SJCRH30 (cell line): ENCODE measurements around the gene SEPTIN12. TPM values are rescaled to one million over a fixed set of nuclear protein-coding genes. Genes with fewer than 3 reads are reported as not detected.

Experiments used
- DNase-seq, 2 experiments: peaks; one replicate each; pipeline ENCODE4 v3.0.0-alpha.2; 2015 to 2020
- H3K27ac ChIP-seq: fragments of 250-450 bp; sonication (Bioruptor Pico); 2 replicates; pipeline ENCODE4 v1.5.1; 2020; ENCODE audit warnings: mild to moderate bottlenecking, moderate library complexity
- H3K27me3 ChIP-seq: fragments of 250-450 bp; sonication (Bioruptor Pico); 2 replicates; pipeline ENCODE4 v1.5.1; 2020; ENCODE audit warnings: mild to moderate bottlenecking, moderate library complexity
- H3K36me3 ChIP-seq: fragments of 250-450 bp; sonication (Bioruptor Pico); 2 replicates; pipeline ENCODE4 v1.5.1; 2020; ENCODE audit warnings: mild to moderate bottlenecking, moderate library complexity
- H3K4me1 ChIP-seq: fragments of 250-450 bp; sonication (Bioruptor Pico); 2 replicates; pipeline ENCODE4 v1.5.1; 2020; ENCODE audit warnings: mild to moderate bottlenecking, moderate library complexity
- H3K4me3 ChIP-seq: fragments of 250-450 bp; sonication (Bioruptor Pico); 2 replicates; pipeline ENCODE4 v1.5.1; 2020; ENCODE audit warnings: mild to moderate bottlenecking, moderate library complexity
- H3K9me3 ChIP-seq: fragments of 250-450 bp; sonication (Bioruptor Pico); replicated peaks from 2 replicates; pipeline ENCODE4 v1.5.1; 2020; ENCODE audit warnings: mild to moderate bottlenecking, moderate library complexity
- total RNA-seq: library from RNA; depleted of rRNA; stranded (reverse); fragments of >200 nt; shearing (Covaris generic); gene quantifications from 2 replicates; pipeline ENCODE4 v1.2.3, GENCODE V29; 2014

The SEPTIN12 gene
- total RNA-seq, 1 experiment from 2014 or later, result not detected

DNA sequence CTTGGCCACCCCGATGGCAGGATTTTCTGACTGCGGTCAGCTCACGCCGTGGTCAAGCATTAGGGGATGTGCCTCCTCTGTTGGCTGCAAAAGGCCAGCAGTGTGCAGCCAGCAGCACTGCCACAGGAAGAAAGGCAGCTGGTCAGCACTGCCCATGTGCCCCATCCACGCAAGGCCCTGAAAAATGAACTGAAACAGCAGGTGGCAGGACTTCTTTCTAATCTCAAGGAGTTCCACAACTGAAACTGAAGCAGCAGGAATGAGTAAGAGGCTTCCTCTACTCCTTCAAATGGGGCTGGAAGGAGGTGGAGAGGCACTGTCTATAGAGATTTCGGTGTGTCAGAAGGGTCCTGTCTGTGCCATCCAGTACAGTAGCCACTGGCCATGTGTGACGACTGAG lies 24.4 kb downstream of the SEPTIN12 start:
- Histone ChIP-seq H3K36me3 (peaks cover 3% of the 10 kb centered on the region; the same call in 1 of the 2 replicates), H3K4me1 (no peaks in the 10 kb centered on the region), H3K9me3 (no peaks in the 10 kb centered on the region), H3K27me3 (no peaks in the 10 kb centered on the region), H3K4me3 (no peak overlapping the region), H3K27ac (no peak overlapping the region)
- no peak for DNase-seq

GRCh38 chr16:4762205-4762604 lies 25.9 kb downstream of the SEPTIN12 start:
- Histone ChIP-seq H3K4me3 (no peak overlapping the region), H3K27me3 (no peaks in the 10 kb centered on the region), H3K9me3 (no peaks in the 10 kb centered on the region), H3K36me3 (peaks cover 3% of the 10 kb centered on the region; the same call in 1 of the 2 replicates), H3K4me1 (no peaks in the 10 kb centered on the region), H3K27ac (no peak overlapping the region)
- no peak for DNase-seq

GRCh38 chr16:4760221-4760910 lies 27.8 kb downstream of the SEPTIN12 start:
- Histone ChIP-seq H3K9me3 (0 out of 2 replicates have a peak, but pooled peaks cover 2% of the 10 kb centered on the region), H3K36me3 (peaks cover 16% of the 10 kb centered on the region), H3K27ac (no peak overlapping the region), H3K4me1 (no peaks in the 10 kb centered on the region), H3K4me3 (no peak overlapping the region), H3K27me3 (no peaks in the 10 kb centered on the region)
- DNase-seq, result no peak

- H3K36me3 ChIP-seq, result peaks cover 25% of the 10 kb centered on the region
- H3K4me3 ChIP-seq, result no peak overlapping the region
- no peaks in the 10 kb centered on the region for H3K4me1 ChIP-seq
- 0 out of 2 replicates have a peak, but pooled peaks cover 2% of the 10 kb centered on the region for H3K9me3 ChIP-seq
- H3K27me3 ChIP-seq, result no peaks in the 10 kb centered on the region
- DNase-seq, result no peak
- no peak overlapping the region for H3K27ac ChIP-seq
These were observed 32.5 kb downstream of the SEPTIN12 start for GRCh38 chr16:4755687-4756086.

DNA sequence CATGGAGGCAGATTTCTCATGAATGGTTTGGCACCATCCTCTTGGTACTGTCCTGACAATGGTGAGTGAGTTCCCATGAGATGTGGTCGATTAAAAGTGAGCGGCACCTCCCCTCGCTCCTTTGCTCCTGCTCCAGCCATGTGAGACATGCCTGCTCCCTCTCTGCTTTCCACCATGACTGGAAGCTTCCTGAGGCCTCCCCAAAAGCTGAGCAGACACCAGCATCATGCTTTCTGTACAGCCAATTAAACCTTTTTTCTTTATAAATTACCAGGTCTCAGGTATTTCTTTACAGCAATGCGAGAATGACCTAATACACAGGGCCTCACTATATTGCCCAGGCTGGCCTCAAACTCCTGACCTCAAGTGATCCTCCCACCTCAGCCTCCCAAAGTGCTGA lies 33.3 kb downstream of the SEPTIN12 start:
- Histone ChIP-seq H3K9me3 (0 out of 2 replicates have a peak, but pooled peaks cover 2% of the 10 kb centered on the region), H3K4me3 (no peak overlapping the region), H3K27me3 (no peaks in the 10 kb centered on the region), H3K27ac (no peak overlapping the region), H3K4me1 (no peaks in the 10 kb centered on the region), H3K36me3 (peaks cover 25% of the 10 kb centered on the region)
- no peak for DNase-seq

DNA sequence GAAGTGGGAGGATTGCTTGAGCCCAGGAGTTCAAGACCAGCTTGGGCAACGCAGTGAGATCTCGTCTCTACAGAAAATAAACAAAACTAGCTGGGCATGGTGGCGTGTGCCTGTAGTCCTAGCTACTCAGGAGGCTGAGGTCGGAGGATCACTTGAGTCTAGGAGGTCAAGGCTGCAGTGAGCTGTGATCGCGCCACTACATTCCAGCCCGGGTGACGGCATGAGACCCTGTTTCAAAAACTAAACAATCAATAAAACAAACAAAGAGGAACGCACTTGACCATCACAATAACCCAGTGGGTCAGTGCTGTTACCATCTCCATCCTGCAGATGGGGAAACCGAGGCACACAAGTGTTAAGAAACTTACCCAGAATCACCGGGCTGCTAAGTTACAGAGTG lies 34.9 kb downstream of the SEPTIN12 start:
- Histone ChIP-seq H3K9me3 (0 out of 2 replicates have a peak, but pooled peaks cover 2% of the 10 kb centered on the region), H3K27ac (no peak overlapping the region), H3K27me3 (no peaks in the 10 kb centered on the region), H3K4me3 (no peak overlapping the region), H3K36me3 (peaks cover 25% of the 10 kb centered on the region), H3K4me1 (no peaks in the 10 kb centered on the region)
- no peak for DNase-seq

GRCh38 chr16:4752351-4753100 lies 35.6 kb downstream of the SEPTIN12 start:
- H3K4me1 ChIP-seq, result no peaks in the 10 kb centered on the region
- H3K9me3 ChIP-seq, result 0 out of 2 replicates have a peak, but pooled peaks cover 2% of the 10 kb centered on the region
- no peak for DNase-seq
- H3K36me3 ChIP-seq, result peaks cover 25% of the 10 kb centered on the region
- no peak overlapping the region for H3K4me3 ChIP-seq
- H3K27ac ChIP-seq, result no peak overlapping the region
- H3K27me3 ChIP-seq, result no peaks in the 10 kb centered on the region

DNA sequence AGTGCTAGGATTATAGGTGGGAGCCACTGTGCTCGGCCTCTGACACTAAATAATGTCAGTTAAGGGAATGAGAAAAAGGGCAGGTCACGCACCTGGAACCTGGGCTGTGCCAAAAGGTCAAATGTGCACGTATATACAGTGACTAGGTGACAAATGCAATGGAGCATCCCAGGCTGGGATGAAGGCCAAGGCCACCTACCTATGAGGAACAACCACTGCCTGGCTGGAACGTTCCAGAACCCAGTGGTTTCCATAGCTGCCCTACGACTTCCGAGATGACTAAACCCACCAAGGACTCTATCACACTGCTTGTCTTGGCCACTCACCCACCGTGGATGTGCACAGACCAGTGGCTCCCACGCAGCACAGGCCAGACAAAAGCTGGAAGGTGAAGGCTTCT lies 37.2 kb downstream of the SEPTIN12 start:
- no peak overlapping the region for H3K4me3 ChIP-seq
- DNase-seq, result no peak
- H3K36me3 ChIP-seq, result peaks cover 17% of the 10 kb centered on the region
- H3K9me3 ChIP-seq, result 0 out of 2 replicates have a peak, but pooled peaks cover 2% of the 10 kb centered on the region
- H3K27ac ChIP-seq, result no peak overlapping the region
- no peaks in the 10 kb centered on the region for H3K4me1 ChIP-seq
- no peaks in the 10 kb centered on the region for H3K27me3 ChIP-seq

DNA sequence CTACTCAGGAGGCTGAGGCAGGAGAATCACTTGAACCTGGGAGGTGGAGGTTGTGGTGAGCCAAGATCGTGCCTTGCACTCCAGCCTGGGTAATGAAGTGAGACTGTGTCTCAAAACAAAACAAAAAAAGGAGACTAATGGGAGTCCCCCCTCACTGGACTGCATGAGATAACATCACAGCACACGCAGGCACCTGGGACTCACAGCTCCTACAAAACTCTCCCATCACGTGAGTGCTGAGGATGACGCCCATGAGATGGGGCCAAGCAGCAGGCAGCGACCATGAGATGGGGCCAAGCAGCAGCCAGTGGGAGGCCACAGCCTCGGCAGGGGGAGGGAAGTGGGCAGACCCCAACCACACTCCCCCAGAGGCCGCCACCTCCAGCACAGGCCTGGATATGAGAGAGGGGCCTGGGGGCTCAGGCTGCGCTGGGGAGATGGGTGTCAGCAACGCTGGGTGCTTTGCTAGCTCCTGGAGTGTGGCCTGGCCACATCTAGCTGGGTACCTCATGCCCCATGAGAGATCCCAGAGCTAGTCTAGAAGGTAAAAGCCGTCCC lies 38.4 kb downstream of the SEPTIN12 start:
- Histone ChIP-seq H3K9me3 (no peaks in the 10 kb centered on the region), H3K4me3 (no peak overlapping the region), H3K27ac (no peak overlapping the region), H3K27me3 (no peaks in the 10 kb centered on the region), H3K36me3 (peaks cover 6% of the 10 kb centered on the region), H3K4me1 (no peaks in the 10 kb centered on the region)
- no peak for DNase-seq

- no peaks in the 10 kb centered on the region for H3K9me3 ChIP-seq
- no peak overlapping the region for H3K4me3 ChIP-seq
- DNase-seq, result no peak
- H3K27me3 ChIP-seq, result no peaks in the 10 kb centered on the region
- peaks cover 4% of the 10 kb centered on the region; the same call in 1 of the 2 replicates for H3K36me3 ChIP-seq
- no peaks in the 10 kb centered on the region for H3K4me1 ChIP-seq
- no peak overlapping the region for H3K27ac ChIP-seq
These were observed 39.3 kb downstream of the SEPTIN12 start for GRCh38 chr16:4748682-4749411.

- no peaks in the 10 kb centered on the region for H3K4me1 ChIP-seq
- no peaks in the 10 kb centered on the region for H3K9me3 ChIP-seq
- no peaks in the 10 kb centered on the region for H3K27me3 ChIP-seq
- H3K27ac ChIP-seq, result no peak overlapping the region
- no peak overlapping the region for H3K4me3 ChIP-seq
- H3K36me3 ChIP-seq, result no peaks in the 10 kb centered on the region; the same call in 1 of the 2 replicates
- no peak for DNase-seq
These were observed 40.1 kb downstream of the SEPTIN12 start for GRCh38 chr16:4747906-4748681.

DNA sequence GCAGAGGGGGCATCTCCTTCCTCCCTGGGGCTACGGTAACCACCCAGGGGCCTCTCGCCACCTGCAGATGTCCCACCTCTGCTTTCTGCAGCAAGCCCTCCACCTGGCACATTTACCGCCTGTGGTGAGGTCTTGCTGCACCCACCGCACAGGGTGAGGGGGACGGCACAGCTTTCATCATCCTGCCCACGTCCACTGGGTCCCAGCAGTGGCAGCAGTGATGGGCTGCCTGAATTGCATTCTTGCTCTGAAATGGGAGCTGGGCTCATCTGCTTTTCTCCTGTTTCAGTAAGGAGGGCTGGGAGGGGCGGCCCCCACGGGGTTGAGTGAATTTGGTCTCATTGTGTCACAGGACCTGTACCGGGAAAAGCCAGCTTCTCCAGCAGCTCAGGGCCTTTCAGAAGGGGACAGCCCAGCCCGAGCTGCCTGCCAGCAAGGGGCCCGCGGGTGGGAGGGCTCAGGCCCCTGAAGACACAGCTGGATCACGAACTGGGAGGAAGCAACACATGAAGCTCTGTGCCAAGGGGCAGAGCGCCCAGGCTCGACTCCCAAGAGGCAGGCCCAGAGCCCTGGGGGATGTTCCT lies 41.1 kb downstream of the SEPTIN12 start:
- H3K36me3 ChIP-seq, result no peaks in the 10 kb centered on the region; the same call in 1 of the 2 replicates
- no peaks in the 10 kb centered on the region for H3K4me1 ChIP-seq
- no peak overlapping the region for H3K27ac ChIP-seq
- no peak for DNase-seq
- no peaks in the 10 kb centered on the region for H3K9me3 ChIP-seq
- H3K4me3 ChIP-seq, result no peak overlapping the region
- H3K27me3 ChIP-seq, result no peaks in the 10 kb centered on the region

GRCh38 chr16:4746215-4746614 lies 41.9 kb downstream of the SEPTIN12 start:
- Histone ChIP-seq H3K4me3 (no peak overlapping the region), H3K27me3 (no peaks in the 10 kb centered on the region), H3K36me3 (no peaks in the 10 kb centered on the region), H3K4me1 (no peaks in the 10 kb centered on the region), H3K27ac (no peak overlapping the region), H3K9me3 (no peaks in the 10 kb centered on the region)
- DNase-seq, result no peak

GRCh38 chr16:4745274-4745569 lies 42.9 kb downstream of the SEPTIN12 start:
- H3K36me3 ChIP-seq, result no peaks in the 10 kb centered on the region
- peak in 1 of 2 experiments; percentile 27 for DNase-seq
- no peaks in the 10 kb centered on the region for H3K4me1 ChIP-seq
- no peaks in the 10 kb centered on the region for H3K27me3 ChIP-seq
- H3K27ac ChIP-seq, result no peak overlapping the region
- H3K9me3 ChIP-seq, result no peaks in the 10 kb centered on the region
- no peak overlapping the region for H3K4me3 ChIP-seq
